H1 (cell line): ENCODE results near the gene APOBR. TPM values are rescaled to one million over a fixed set of nuclear protein-coding genes. Genes with fewer than 3 reads are reported as not detected.

ENCODE experiments used
- CTCF ChIA-PET: fragments of 300-600 bp; sonication (Branson Sonifier 250); formaldehyde crosslinking; loops from one replicate; lab custom pipeline; 2021; ENCODE audit not compliant: partially characterized antibody; lab: Charles Lee
- POLR2A ChIA-PET: fragments of 300-600 bp; sonication (Branson Sonifier 250); formaldehyde crosslinking; loops from one replicate; lab custom pipeline; 2021; ENCODE audit warnings: inconsistent platforms; ENCODE audit not compliant: partially characterized antibody; lab: Charles Lee
- DNase-seq, 2 experiments: peaks; one replicate each; pipeline versions ENCODE4 v3.0.0 to v3.0.0-alpha.2; 2010 to 2022; ENCODE audit warnings: low spot score in 2 of 2, low read depth in 1 of 2, mixed read lengths in 1 of 2
- FAIRE-seq: peaks from 2 replicates; lab custom pipeline; 2011; peaks lifted over from hg19 to GRCh38; lab: Jason Lieb, UNC
- H2AFZ ChIP-seq: 2 replicates; pipeline ENCODE4 v1.8.1; 2012; ENCODE audit warnings: low read length, inconsistent platforms
- H2AK5ac ChIP-seq: 2 replicates; pipeline ENCODE4 v1.6.1; 2013; ENCODE audit warnings: low read depth, low read length
- H2BK120ac ChIP-seq: replicated peaks from 2 replicates; pipeline ENCODE3; 2013; ENCODE audit warnings: low read depth, low read length, inconsistent platforms
- H2BK12ac ChIP-seq: 2 replicates; pipeline ENCODE4 v1.6.1; 2013; ENCODE audit warnings: low read depth, low read length
- H2BK15ac ChIP-seq: 2 replicates; pipeline ENCODE4 v1.6.1; 2013; ENCODE audit warnings: low read length
- H2BK20ac ChIP-seq: 2 replicates; pipeline ENCODE4 v1.6.1; 2013; ENCODE audit warnings: low read length
- H2BK5ac ChIP-seq: 2 replicates; pipeline ENCODE4 v1.6.1; 2013; ENCODE audit warnings: low read depth, low read length
- H3K14ac ChIP-seq: 2 replicates; pipeline ENCODE4 v1.6.1; 2013; ENCODE audit warnings: inconsistent platforms; ENCODE audit not compliant: insufficient read length
- H3K18ac ChIP-seq: 2 replicates; pipeline ENCODE4 v1.6.1; 2013; ENCODE audit warnings: low read length; ENCODE audit errors: extremely low read depth
- H3K23ac ChIP-seq: 2 replicates; pipeline ENCODE4 v1.6.1; 2013; ENCODE audit warnings: inconsistent platforms; ENCODE audit not compliant: insufficient read length
- H3K23me2 ChIP-seq: 2 replicates; pipeline ENCODE4 v1.6.1; 2013; ENCODE audit warnings: low read depth, low read length
- H3K27ac ChIP-seq: 2 replicates; pipeline ENCODE4 v1.6.1; 2011; ENCODE audit warnings: low read depth, low read length, inconsistent platforms
- H3K27me3 ChIP-seq, 4 experiments: replicated peaks in 1 of 4; 1 replicate in 1 of 4; 2 replicates in 3 of 4; pipeline versions ENCODE4 v1.6.1 to v1.8.1; 2011 to 2013; ENCODE audit warnings: low read length in 3 of 4, mild to moderate bottlenecking in 3 of 4, inconsistent platforms in 2 of 4, mixed read lengths in 2 of 4, moderate library complexity in 1 of 4; ENCODE audit not compliant: control insufficient read depth in 3 of 4, insufficient read depth in 3 of 4; ENCODE audit errors: extremely low read depth in 1 of 4
- H3K36me3 ChIP-seq, 4 experiments: 2 replicates each; pipeline versions ENCODE4 v1.6.1 to v1.8.1; 2011 to 2013; ENCODE audit warnings: mild to moderate bottlenecking in 4 of 4, low read length in 3 of 4, moderate library complexity in 2 of 4, control low read depth in 1 of 4, inconsistent platforms in 1 of 4; ENCODE audit not compliant: insufficient read depth in 4 of 4, control insufficient read depth in 2 of 4
- H3K4ac ChIP-seq: replicated peaks from 2 replicates; pipeline ENCODE3; 2013; ENCODE audit warnings: low read length, low read depth, mixed read lengths, inconsistent platforms; ENCODE audit not compliant: insufficient read length
- H3K4me1 ChIP-seq, 4 experiments: replicated peaks in 1 of 4; 1 replicate in 1 of 4; 2 replicates in 3 of 4; pipeline versions ENCODE4 v1.6.1 to v1.8.1; 2011 to 2013; ENCODE audit warnings: low read length in 3 of 4, inconsistent platforms in 2 of 4, mixed read lengths in 1 of 4; ENCODE audit not compliant: insufficient read depth in 4 of 4, control insufficient read depth in 3 of 4
- H3K4me2 ChIP-seq, 2 experiments: 2 replicates each; pipeline versions ENCODE4 v1.6.1 to v1.8.1; 2011 to 2013; ENCODE audit warnings: low read depth in 2 of 2, low read length in 2 of 2, control low read depth in 1 of 2, inconsistent platforms in 1 of 2, mild to moderate bottlenecking in 1 of 2; ENCODE audit not compliant: insufficient read depth in 1 of 2
- H3K4me3 ChIP-seq, 4 experiments: fragments of 200-600, 300-600 bp in 1 of 4; sonication (generic), shearing (Covaris generic), sonication (Bioruptor Twin) in 1 of 4; 2 replicates each; pipeline versions ENCODE4 v1.5.1 to v1.8.1; 2011 to 2016; ENCODE audit warnings: low read length in 4 of 4, low read depth in 3 of 4, control low read depth in 2 of 4, inconsistent platforms in 2 of 4, mild to moderate bottlenecking in 2 of 4, mixed read lengths in 1 of 4, moderate library complexity in 1 of 4; ENCODE audit not compliant: insufficient read depth in 2 of 4; ENCODE audit errors: extremely low read depth in 1 of 4
- H3K56ac ChIP-seq: replicated peaks from 2 replicates; pipeline ENCODE3; 2013; ENCODE audit warnings: low read depth, mild to moderate bottlenecking, mixed read lengths, low read length, inconsistent platforms; ENCODE audit not compliant: insufficient read length
- H3K79me1 ChIP-seq: 2 replicates; pipeline ENCODE4 v1.6.1; 2013; ENCODE audit warnings: low read depth, low read length, control low read depth
- H3K79me2 ChIP-seq, 2 experiments: 2 replicates each; pipeline versions ENCODE4 v1.6.1 to v1.8.1; 2012 to 2013; ENCODE audit warnings: low read length in 2 of 2, mild to moderate bottlenecking in 2 of 2, inconsistent platforms in 1 of 2; ENCODE audit not compliant: insufficient read depth in 2 of 2, control insufficient read depth in 1 of 2
- H3K9ac ChIP-seq, 4 experiments: replicated peaks in 1 of 4; 1 replicate in 1 of 4; 2 replicates in 3 of 4; pipeline versions ENCODE4 v1.6.1 to v1.8.1; 2011 to 2013; ENCODE audit warnings: low read depth in 3 of 4, low read length in 3 of 4, control low read depth in 2 of 4, mild to moderate bottlenecking in 2 of 4, moderate library complexity in 2 of 4, inconsistent platforms in 1 of 4; ENCODE audit errors: extremely low read depth in 1 of 4
- H3K9me3 ChIP-seq, 2 experiments: 2 replicates each; pipeline versions ENCODE4 v1.6.1 to v1.8.1; 2012 to 2013; ENCODE audit warnings: mild to moderate bottlenecking in 2 of 2, moderate library complexity in 2 of 2, control low read depth in 1 of 2, inconsistent platforms in 1 of 2, low read depth in 1 of 2, low read length in 1 of 2, mixed read lengths in 1 of 2; ENCODE audit not compliant: insufficient read depth in 2 of 2
- H4K20me1 ChIP-seq, 2 experiments: replicated peaks in 1 of 2; 2 replicates each; pipeline versions ENCODE3 to v1.8.1; 2011 to 2013; ENCODE audit warnings: inconsistent platforms in 2 of 2, low read length in 2 of 2, mild to moderate bottlenecking in 1 of 2; ENCODE audit not compliant: insufficient read depth in 2 of 2, control insufficient read depth in 1 of 2
- H4K5ac ChIP-seq: 2 replicates; pipeline ENCODE4 v1.6.1; 2013; ENCODE audit warnings: low read length, low read depth, mixed read lengths, inconsistent platforms; ENCODE audit not compliant: insufficient read length
- H4K8ac ChIP-seq: 2 replicates; pipeline ENCODE4 v1.8.0; 2013; ENCODE audit warnings: mild to moderate bottlenecking, moderate library complexity, low read length, inconsistent platforms; ENCODE audit not compliant: insufficient read depth; ENCODE audit errors: extremely low read depth
- H4K91ac ChIP-seq: replicated peaks from 2 replicates; pipeline ENCODE3; 2013; ENCODE audit warnings: low read length, mixed read lengths, inconsistent platforms; ENCODE audit not compliant: insufficient read length
- ATF3 ChIP-seq: IDR thresholded peaks from 2 replicates; pipeline ENCODE4 v1.6.1; 2011; ENCODE audit warnings: low read depth, mild to moderate bottlenecking, low read length; ENCODE audit not compliant: insufficient read depth
- BRCA1 ChIP-seq: IDR thresholded peaks from 2 replicates; pipeline ENCODE4 v1.6.1; 2012; ENCODE audit warnings: low read depth, low read length, improper control_type of control experiment
- CHD1 ChIP-seq: IDR thresholded peaks from 2 replicates; pipeline ENCODE4 v1.6.1; 2012; ENCODE audit warnings: low read depth, low read length, improper control_type of control experiment
- GABPA ChIP-seq: IDR thresholded peaks from 2 replicates; pipeline ENCODE4 v1.6.1; 2011; ENCODE audit warnings: mild to moderate bottlenecking, low read length, moderate library complexity, borderline replicate concordance; ENCODE audit not compliant: insufficient read depth
- GTF2F1 ChIP-seq: IDR thresholded peaks from 2 replicates; pipeline ENCODE4 v1.6.1; 2012; ENCODE audit warnings: low read depth, low read length, improper control_type of control experiment, borderline replicate concordance
- HDAC6 ChIP-seq: IDR thresholded peaks from one replicate; pipeline ENCODE4 v1.7.1; 2012; ENCODE audit warnings: low read depth, mild to moderate bottlenecking, inconsistent platforms, low read length, moderate library complexity
- RNF2 ChIP-seq: fragments of 200-900, 300-1000 bp; sonication (generic); IDR thresholded peaks from 2 replicates; pipeline ENCODE4 v1.7.1; 2016; ENCODE audit warnings: borderline replicate concordance, low read depth, mild to moderate bottlenecking, antibody characterized with exemption, low read length; ENCODE audit not compliant: poor library complexity, severe bottlenecking; ENCODE audit errors: missing control alignments
- SP1 ChIP-seq: IDR thresholded peaks from 2 replicates; pipeline ENCODE4 v1.6.1; 2011; ENCODE audit warnings: low read depth, low read length
- WGBS, 2 experiments: shearing (Covaris generic) in 1 of 2; methylation state at CpG; one replicate each; pipeline versions ENCODE4 v1.1.6 to v1.1.7; 2013 to 2015; ENCODE audit warnings: low lambda C conversion rate in 2 of 2, mixed read lengths in 2 of 2, inconsistent platforms in 1 of 2, low coverage in 1 of 2, missing lambda C conversion rate in 1 of 2; ENCODE audit not compliant: insufficient replicate concordance in 2 of 2, insufficient coverage in 1 of 2, insufficient read length in 1 of 2; ENCODE audit errors: extremely low coverage in 1 of 2, missing lambda C conversion rate in 1 of 2; 5-methylcytosine and 5-hydroxymethylcytosine counted together
- polyA plus RNA-seq, 7 experiments: library from polyadenylated mRNA; depleted of rRNA in 3 of 7; stranded (reverse) in 5 of 7; unstranded in 2 of 7; fragments of >200 nt in 5 of 7; fragments of 200-250 nt in 2 of 7; gene quantifications; 1 replicate in 5 of 7; 2 replicates in 1 of 7; 4 replicates in 1 of 7; pipeline versions ENCODE4 v1.2.1 to v1.2.3, GENCODE V29; 2011 to 2013; ENCODE audit warnings: missing spikeins in 2 of 7, mixed read lengths in 2 of 7
- total RNA-seq: library from RNA; stranded (reverse); fragmentation: NEBNext Ultra II Directional; extraction: Animal tissue kit (Norgen Biotek cat#: 25700); gene quantifications from 2 replicates; pipeline ENCODE4 v1.2.1, GENCODE V29; 2021

APOBR gene
- total and polyA plus RNA-seq, 2 of the 8 experiments (the other 6 are each of a cell fraction or from before 2014, with no cell fraction given), result not detected

DNA sequence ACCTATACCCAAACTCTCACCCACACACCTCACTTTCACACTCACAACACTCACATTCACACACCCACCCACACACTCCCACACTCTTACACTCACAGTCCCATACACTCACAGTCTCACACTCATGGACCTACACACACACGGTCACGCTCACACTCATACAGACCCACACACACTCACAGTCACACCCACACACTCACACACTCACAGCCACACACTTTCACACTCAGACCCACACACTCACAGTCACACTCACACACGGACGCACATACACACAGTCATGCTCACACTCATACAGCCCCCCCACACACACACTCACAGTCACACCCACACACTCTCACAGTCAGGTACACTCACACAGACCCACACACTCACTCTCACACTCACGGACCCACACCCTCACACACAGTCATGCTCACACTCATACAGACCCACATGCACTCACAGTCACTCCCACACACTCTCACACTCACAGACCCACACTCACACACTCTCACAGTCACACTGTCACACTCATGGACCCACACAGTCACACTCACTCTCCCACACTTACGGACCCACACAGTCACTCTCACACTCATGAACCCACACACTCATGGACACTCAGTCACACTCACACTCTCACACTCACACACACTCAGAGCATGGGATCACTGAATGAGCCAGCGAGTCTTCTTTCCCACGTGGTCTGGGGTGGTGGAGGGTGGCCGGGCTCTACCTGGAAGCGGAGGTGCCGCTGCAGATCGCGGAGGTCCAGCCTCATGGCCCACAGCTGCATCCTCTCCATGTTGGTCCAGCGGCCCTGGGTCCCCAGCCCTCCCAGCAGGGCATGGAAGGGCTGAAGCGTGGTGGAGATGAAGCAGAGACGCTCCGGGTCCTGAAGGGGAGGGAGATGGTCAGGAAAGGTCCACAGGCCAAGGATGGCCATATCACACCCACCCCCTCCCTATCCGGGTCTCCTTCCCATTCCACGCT lies 7.1 kb downstream of the APOBR start:
- no peaks in the 10 kb centered on the region for H3K36me3 ChIP-seq
- no peak overlapping the region for H4K91ac ChIP-seq
- POLR2A ChIA-PET, result no interaction called here
- peaks cover 10% of the 10 kb centered on the region; the same call in 1 of the 2 replicates for H3K23me2 ChIP-seq
- no peak overlapping the region for H2BK120ac ChIP-seq
- H3K18ac ChIP-seq, result no peak overlapping the region
- peak overlapping the region; percentile 72 for H2BK15ac ChIP-seq
- no peaks in the 10 kb centered on the region for H3K9me3 ChIP-seq
- H3K4me2 ChIP-seq, result no peak overlapping the region
- peak overlapping the region; percentile 66; the same call in 1 of the 2 replicates for H2BK5ac ChIP-seq
- CTCF ChIA-PET, result no interaction called here
- H3K27me3 ChIP-seq, result peaks cover 0 to 2% (median 0%) of the 10 kb centered on the region in 4 experiments; a peak in 1 of 7 replicates
- H3K9ac ChIP-seq, result no peak overlapping the region
- H2BK20ac ChIP-seq, result peak overlapping the region; percentile 80; the same call in 1 of the 2 replicates
- H4K20me1 ChIP-seq, result peaks cover 0 to 3% of the 10 kb centered on the region in 2 experiments
- FAIRE-seq (no peak), DNase-seq (no peak)
- no peak overlapping the region for H3K27ac ChIP-seq
- TF ChIP-seq SP1 (no peak), RNF2 (no peak), GABPA (no peak), GTF2F1 (no peak), CHD1 (no peak), HDAC6 (no peak), BRCA1 (no peak), ATF3 (no peak)
- no peak overlapping the region for H3K56ac ChIP-seq
- H3K79me2 ChIP-seq, result no peaks in the 10 kb centered on the region
- H4K5ac ChIP-seq, result no peak overlapping the region
- H3K4me3 ChIP-seq, result no peak overlapping the region
- peak overlapping the region; percentile 94 for H2AK5ac ChIP-seq
- 86% methylated on average over 18 of the region's 19 CpGs; no CpG with 5 or more reads in 1 of the 2 experiments for WGBS, 2 experiments
- H4K8ac ChIP-seq, result peak overlapping the region; percentile 20; the same call in 1 of the 2 replicates
- H2BK12ac ChIP-seq, result peak overlapping the region; percentile 68; the same call in 1 of the 2 replicates
- no peak overlapping the region for H3K23ac ChIP-seq
- H3K4ac ChIP-seq, result no peak overlapping the region
- no peak overlapping the region for H3K14ac ChIP-seq
- no peaks in the 10 kb centered on the region for H3K4me1 ChIP-seq
- H3K79me1 ChIP-seq, result no peaks in the 10 kb centered on the region
- H2AFZ ChIP-seq, result no peak overlapping the region
